BJ (cell line): ENCODE data around the gene CALML6. TPM values are rescaled to one million over a fixed set of nuclear protein-coding genes. Genes with fewer than 3 reads are reported as not detected.

Experiments used
- CTCF ChIA-PET: fragments of 350-600 bp; formaldehyde crosslinking; extraction: SDS; loops from one replicate; lab custom pipeline; 2021; ENCODE audit warnings: antibody characterized with exemption, inconsistent platforms; lab: Yijun Ruan, JAX
- POLR2A ChIA-PET: fragments of 300-600 bp; sonication (Branson Sonifier 250); formaldehyde crosslinking; extraction: SDS; loops from one replicate; lab custom pipeline; 2021; ENCODE audit warnings: antibody characterized with exemption; lab: Charles Lee
- DNase-seq: peaks from one replicate; pipeline ENCODE4 v3.0.0-alpha.2; 2011; ENCODE audit warnings: low read depth
- H3K27me3 ChIP-seq: 2 replicates; pipeline ENCODE4 v1.6.0; 2011; ENCODE audit warnings: low read length; ENCODE audit not compliant: control insufficient read depth, insufficient read depth
- H3K36me3 ChIP-seq: 2 replicates; pipeline ENCODE4 v1.5.1; 2011; ENCODE audit warnings: low read length; ENCODE audit not compliant: control insufficient read depth, insufficient read depth
- H3K4me3 ChIP-seq: 2 replicates; pipeline ENCODE4 v1.5.1; 2011; ENCODE audit warnings: low read depth, mild to moderate bottlenecking, control low read depth, low read length
- CTCF ChIP-seq: IDR thresholded peaks from 2 replicates; pipeline ENCODE4 v1.5.1; 2011; ENCODE audit warnings: low read depth, mild to moderate bottlenecking, control low read depth, inconsistent platforms, low read length, moderate library complexity; ENCODE audit not compliant: insufficient read depth
- polyA plus RNA-seq: library from polyadenylated mRNA; depleted of rRNA; stranded (reverse); fragments of >200 nt; gene quantifications from 2 replicates; pipeline ENCODE4 v1.2.3, GENCODE V29; 2011

The CALML6 gene
- polyA plus RNA-seq, 1 experiment: 0.31 TPM

GRCh38 chr1:1946540-1946939 is 31.5 kb downstream of the CALML6 start:
- Histone ChIP-seq H3K4me3 (no peak overlapping the region), H3K36me3 (no peaks in the 10 kb centered on the region), H3K27me3 (peaks cover 5% of the 10 kb centered on the region)
- ChIA-PET POLR2A (no interaction called here), CTCF (interaction anchor here (0.7 to 2.9 kb wide), 5 partner anchors 14 to 194 kb away, joined by 3 to 16 read pairs (median 4); no protein-coding TSS in a partner anchor)
- no peak for DNase-seq
- no peak for TF ChIP-seq CTCF

GRCh38 chr1:1947493-1947892 is 32.4 kb downstream of the CALML6 start:
- ChIA-PET CTCF (interaction anchor here (0.7 to 2.9 kb wide), 4 partner anchors 13 to 97 kb away, joined by 3 to 16 read pairs (median 4); no protein-coding TSS in a partner anchor), POLR2A (no interaction called here)
- no peak for DNase-seq
- no peak for TF ChIP-seq CTCF
- no peaks in the 10 kb centered on the region for H3K36me3 ChIP-seq
- H3K4me3 ChIP-seq: no peak overlapping the region
- peaks cover 5% of the 10 kb centered on the region for H3K27me3 ChIP-seq

GRCh38 chr1:1948783-1949182 is 33.7 kb downstream of the CALML6 start:
- TF ChIP-seq CTCF: no peak
- no peak for DNase-seq
- CTCF ChIA-PET: interaction anchor here (2.9 kb wide), 1 partner anchor 96 kb away, joined by 16 read pairs; no protein-coding TSS in a partner anchor
- POLR2A ChIA-PET: no interaction called here
- Histone ChIP-seq H3K27me3 (peaks cover 5% of the 10 kb centered on the region), H3K36me3 (no peaks in the 10 kb centered on the region), H3K4me3 (no peak overlapping the region)

GRCh38 chr1:1950940-1951339 is 35.9 kb downstream of the CALML6 start:
- no peak for TF ChIP-seq CTCF
- CTCF ChIA-PET: no interaction called here
- Histone ChIP-seq H3K36me3 (no peaks in the 10 kb centered on the region), H3K27me3 (peaks cover 5% of the 10 kb centered on the region), H3K4me3 (no peak overlapping the region)
- POLR2A ChIA-PET: no interaction called here
- no peak for DNase-seq

GRCh38 chr1:1954015-1954414 is 39.0 kb downstream of the CALML6 start:
- Histone ChIP-seq H3K4me3 (no peak overlapping the region), H3K27me3 (peaks cover 3% of the 10 kb centered on the region; the same call in 1 of the 2 replicates), H3K36me3 (no peaks in the 10 kb centered on the region)
- no peak for DNase-seq
- TF ChIP-seq CTCF: no peak
- CTCF ChIA-PET: no interaction called here
- POLR2A ChIA-PET: no interaction called here
